HG02763 (cell line): ENCODE data around the gene SEL1L2.

Source experiments
- ATAC-seq: cut with Tn5 transposase; IDR thresholded peaks from one replicate; pipeline ENCODE4 v1.9.1; 2021; ENCODE audit warnings: mild to moderate bottlenecking, moderate library complexity; ENCODE audit not compliant: unreplicated experiment

SEL1L2 gene

GRCh38 chr20:13819885-13820645 is 170.3 kb downstream of the SEL1L2 start:
- ATAC-seq: peak; percentile 64

- no peak for ATAC-seq
Observed at GRCh38 chr20:13817342-13817741, 173.1 kb downstream of the SEL1L2 start.

DNA sequence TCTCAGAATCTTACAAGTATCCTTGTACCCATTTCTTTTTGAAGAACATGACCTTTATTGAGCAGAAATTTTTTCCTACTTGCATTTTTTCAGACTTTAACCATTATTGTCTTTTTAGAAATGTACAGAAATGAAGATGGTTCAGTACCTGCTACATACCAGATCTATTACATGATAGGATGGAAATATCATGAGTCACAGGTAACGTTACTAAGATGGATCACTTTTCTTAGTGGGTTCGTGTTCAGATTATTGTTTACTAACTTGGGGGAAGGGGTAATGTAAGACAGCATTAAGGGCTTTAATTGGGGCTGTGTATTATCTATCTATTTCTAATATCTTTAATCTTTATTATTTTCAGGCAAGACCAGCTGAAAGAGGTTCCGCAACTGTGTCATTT is 173.7 kb downstream of the SEL1L2 start:
- ATAC-seq: no peak

GRCh38 chr20:13814672-13815071 is 175.7 kb downstream of the SEL1L2 start:
- ATAC-seq: no peak

- ATAC-seq: no peak
Observed at GRCh38 chr20:13813910-13814309, 176.5 kb downstream of the SEL1L2 start.

DNA sequence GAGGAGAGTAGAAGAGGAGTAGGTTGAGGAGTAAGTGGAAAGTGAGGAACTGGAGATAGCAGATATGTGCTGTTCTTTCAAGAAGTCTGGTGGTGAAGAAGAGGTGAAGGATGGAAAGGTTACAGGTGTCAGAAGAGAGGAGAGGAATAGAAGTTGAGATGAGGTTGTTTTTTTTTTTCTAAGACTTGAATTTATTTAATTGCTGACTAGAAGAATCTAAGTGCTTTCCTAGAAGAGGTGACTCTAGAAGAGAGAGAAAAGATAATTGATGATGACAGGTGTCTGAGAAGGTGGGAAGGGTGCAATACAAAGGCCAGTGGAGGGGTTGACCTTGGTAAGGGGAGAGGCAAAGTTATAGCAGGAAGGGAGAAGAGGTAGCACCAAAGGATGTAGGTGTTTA is 180.0 kb downstream of the SEL1L2 start:
- ATAC-seq: no peak

GRCh38 chr20:13809855-13810254 is 180.6 kb downstream of the SEL1L2 start:
- ATAC-seq: no peak

GRCh38 chr20:13809373-13809772 is 181.0 kb downstream of the SEL1L2 start:
- no peak for ATAC-seq

DNA sequence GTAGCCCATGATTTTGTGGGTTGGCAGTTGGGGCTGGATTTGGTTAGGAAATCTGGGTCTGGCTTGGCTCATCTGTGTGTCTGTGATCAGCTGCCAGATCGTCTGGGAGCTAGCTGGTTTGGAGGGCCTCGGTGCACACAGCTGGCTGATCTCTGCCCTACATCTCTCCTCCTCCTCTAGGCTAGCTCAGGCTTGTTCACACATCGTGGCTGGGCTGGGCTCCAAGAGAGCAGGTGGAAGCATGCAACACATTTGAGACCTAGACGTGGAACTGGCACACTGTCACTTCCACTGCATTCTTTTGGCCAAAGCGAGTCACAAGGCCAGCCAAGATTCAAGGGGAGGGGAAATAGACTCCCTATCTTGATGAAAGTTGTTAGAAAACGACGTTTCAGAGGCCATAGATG is 189.7 kb downstream of the SEL1L2 start:
- no peak for ATAC-seq

DNA sequence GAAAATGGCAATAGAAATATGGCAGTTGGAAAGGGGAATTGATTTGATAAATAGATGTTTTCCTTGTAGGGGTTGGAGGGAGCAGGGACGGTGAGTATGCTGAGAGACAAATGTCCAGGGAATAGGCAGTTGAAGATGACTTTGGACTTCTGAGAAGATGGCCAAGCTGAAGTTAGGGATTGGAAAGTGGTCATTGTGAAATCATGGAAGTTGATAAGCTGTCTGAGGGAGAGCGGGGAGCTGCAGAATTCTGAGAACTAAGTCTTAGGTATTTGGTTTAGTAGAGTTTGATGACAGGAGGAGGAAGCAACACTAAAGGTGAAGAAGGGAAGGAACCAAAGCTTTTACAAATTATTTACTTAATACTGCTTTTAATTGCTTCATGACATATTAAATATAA is 190.4 kb downstream of the SEL1L2 start:
- ATAC-seq: no peak
